Trophoblast cell (in vitro differentiated cells and primary cell): ENCODE data around the gene WAC.

Source experiments
- DNase-seq, 2 donors: peaks; one replicate each; pipeline ENCODE4 v3.0.0-alpha.2; 2016
- H2AFZ ChIP-seq: 2 replicates; pipeline ENCODE4 v1.6.1; 2013; ENCODE audit warnings: low read length, moderate library complexity, mild to moderate bottlenecking; ENCODE audit not compliant: insufficient read depth, poor library complexity
- H2AK5ac ChIP-seq: 2 replicates; pipeline ENCODE4 v1.6.1; 2013; ENCODE audit warnings: mild to moderate bottlenecking, low read length
- H2BK120ac ChIP-seq: 2 replicates; pipeline ENCODE4 v1.6.1; 2013; ENCODE audit warnings: low read length, mild to moderate bottlenecking, moderate library complexity; ENCODE audit not compliant: insufficient read depth, poor library complexity
- H2BK12ac ChIP-seq: 2 replicates; pipeline ENCODE4 v1.6.1; 2013; ENCODE audit warnings: mild to moderate bottlenecking, low read length, moderate library complexity
- H2BK5ac ChIP-seq: 2 replicates; pipeline ENCODE4 v1.6.1; 2013; ENCODE audit warnings: low read length, low read depth, moderate library complexity, mild to moderate bottlenecking; ENCODE audit not compliant: poor library complexity
- H3K14ac ChIP-seq: 2 replicates; pipeline ENCODE4 v1.6.1; 2013; ENCODE audit warnings: mild to moderate bottlenecking, low read length
- H3K18ac ChIP-seq: 2 replicates; pipeline ENCODE4 v1.6.1; 2013; ENCODE audit warnings: mild to moderate bottlenecking, low read length
- H3K23ac ChIP-seq: 2 replicates; pipeline ENCODE4 v1.6.1; 2013; ENCODE audit warnings: low read length
- H3K27ac ChIP-seq: 2 replicates; pipeline ENCODE4 v1.5.1; 2013; ENCODE audit warnings: low read depth, mild to moderate bottlenecking, inconsistent platforms, low read length, moderate library complexity
- H3K27me3 ChIP-seq: 2 replicates; pipeline ENCODE4 v1.6.1; 2013; ENCODE audit warnings: inconsistent platforms, mild to moderate bottlenecking, low read length, moderate library complexity; ENCODE audit not compliant: insufficient read depth
- H3K36me3 ChIP-seq, 2 experiments: 1 replicate in 1 of 2; 2 replicates in 1 of 2; pipeline ENCODE4 v1.6.1; 2013; ENCODE audit warnings: low read length in 2 of 2, mild to moderate bottlenecking in 2 of 2, moderate library complexity in 1 of 2; ENCODE audit not compliant: insufficient read depth in 2 of 2, control insufficient read depth in 1 of 2
- H3K4ac ChIP-seq: 2 replicates; pipeline ENCODE4 v1.6.1; 2013; ENCODE audit warnings: low read depth, mild to moderate bottlenecking, low read length, moderate library complexity
- H3K4me1 ChIP-seq, 2 experiments: 1 replicate in 1 of 2; 2 replicates in 1 of 2; pipeline ENCODE4 v1.6.1; 2013; ENCODE audit warnings: low read length in 2 of 2, mild to moderate bottlenecking in 2 of 2, moderate library complexity in 1 of 2; ENCODE audit not compliant: insufficient read depth in 2 of 2, control insufficient read depth in 1 of 2
- H3K4me2 ChIP-seq: 2 replicates; pipeline ENCODE4 v1.6.1; 2013; ENCODE audit warnings: inconsistent platforms, mild to moderate bottlenecking, low read length, moderate library complexity
- H3K4me3 ChIP-seq: 2 replicates; pipeline ENCODE4 v1.5.1; 2013; ENCODE audit warnings: mild to moderate bottlenecking, low read depth, low read length, inconsistent platforms
- H3K79me1 ChIP-seq: one replicate; pipeline ENCODE4 v1.6.1; 2013; ENCODE audit warnings: low read length
- H3K79me2 ChIP-seq: 2 replicates; pipeline ENCODE4 v1.6.1; 2013; ENCODE audit warnings: low read length, mild to moderate bottlenecking; ENCODE audit not compliant: control insufficient read depth, insufficient read depth, poor library complexity
- H3K9ac ChIP-seq: 2 replicates; pipeline ENCODE4 v1.6.1; 2013; ENCODE audit warnings: mild to moderate bottlenecking, low read length
- H3K9me3 ChIP-seq: 2 replicates; pipeline ENCODE4 v1.6.1; 2013; ENCODE audit warnings: low read depth, mild to moderate bottlenecking, control low read depth, inconsistent platforms, low read length; ENCODE audit not compliant: insufficient read depth
- H4K12ac ChIP-seq: 2 replicates; pipeline ENCODE4 v1.6.1; 2013; ENCODE audit warnings: low read depth, mild to moderate bottlenecking, low read length, moderate library complexity
- H4K8ac ChIP-seq: 2 replicates; pipeline ENCODE4 v1.6.1; 2013; ENCODE audit warnings: low read depth, mild to moderate bottlenecking, low read length, moderate library complexity
- H4K91ac ChIP-seq: one replicate; pipeline ENCODE4 v1.6.1; 2013; ENCODE audit warnings: low read depth, mild to moderate bottlenecking, low read length, moderate library complexity
- WGBS: extraction: QIAGEN DNeasy Blood & Tissue Kit; methylation state at CpG from one replicate; pipeline ENCODE4 v1.1.7; 2013; ENCODE audit warnings: missing lambda C conversion rate; ENCODE audit not compliant: insufficient read length, insufficient coverage; ENCODE audit errors: extremely low coverage; 5-methylcytosine and 5-hydroxymethylcytosine counted together

The WAC gene

GRCh38 chr10:28556142-28556541, 23.2 kb downstream of the WAC start:
- no peaks in the 10 kb centered on the region for H3K9me3 ChIP-seq
- no peak overlapping the region for H2AK5ac ChIP-seq
- WGBS = no CpG with 5 or more reads among the region's 2 CpGs
- H4K12ac ChIP-seq = no peak overlapping the region
- DNase-seq = no peak
- no peak overlapping the region for H3K14ac ChIP-seq
- no peaks in the 10 kb centered on the region for H3K27me3 ChIP-seq
- H3K18ac ChIP-seq = no peak overlapping the region
- no peak overlapping the region for H3K4ac ChIP-seq
- H2BK5ac ChIP-seq = no peak overlapping the region
- H3K23ac ChIP-seq = no peak overlapping the region
- H4K91ac ChIP-seq = no peak overlapping the region
- peaks cover 0 to 6% of the 10 kb centered on the region in 2 experiments for H3K4me1 ChIP-seq
- H2BK12ac ChIP-seq = no peak overlapping the region
- no peak overlapping the region for H3K9ac ChIP-seq
- H2BK120ac ChIP-seq = no peak overlapping the region
- H4K8ac ChIP-seq = no peak overlapping the region
- H3K36me3 ChIP-seq = peaks cover 5 to 12% of the 10 kb centered on the region in 2 experiments
- H3K27ac ChIP-seq = no peak overlapping the region
- H2AFZ ChIP-seq = no peak overlapping the region
- no peak overlapping the region for H3K4me2 ChIP-seq
- no peaks in the 10 kb centered on the region for H3K79me1 ChIP-seq
- H3K4me3 ChIP-seq = no peak overlapping the region
- H3K79me2 ChIP-seq = peaks cover 11% of the 10 kb centered on the region

GRCh38 chr10:28558186-28558585, 25.3 kb downstream of the WAC start:
- peaks cover 7 to 18% of the 10 kb centered on the region in 2 experiments for H3K36me3 ChIP-seq
- no peak overlapping the region for H2BK120ac ChIP-seq
- H2AFZ ChIP-seq = no peak overlapping the region
- no peak overlapping the region for H3K4me2 ChIP-seq
- no peak overlapping the region for H3K4me3 ChIP-seq
- H3K79me2 ChIP-seq = peaks cover 11% of the 10 kb centered on the region
- DNase-seq = no peak
- no peak overlapping the region for H4K91ac ChIP-seq
- no peak overlapping the region for H3K23ac ChIP-seq
- H3K4ac ChIP-seq = no peak overlapping the region
- no peak overlapping the region for H3K18ac ChIP-seq
- no peak overlapping the region for H2BK12ac ChIP-seq
- no peaks in the 10 kb centered on the region for H3K27me3 ChIP-seq
- no peak overlapping the region for H2BK5ac ChIP-seq
- no peak overlapping the region for H2AK5ac ChIP-seq
- no peak overlapping the region for H4K12ac ChIP-seq
- H3K14ac ChIP-seq = no peak overlapping the region
- no peaks in the 10 kb centered on the region for H3K79me1 ChIP-seq
- H3K27ac ChIP-seq = no peak overlapping the region
- H3K9ac ChIP-seq = no peak overlapping the region
- peaks cover 0 to 6% of the 10 kb centered on the region in 2 experiments for H3K4me1 ChIP-seq
- no CpG with 5 or more reads among the region's 3 CpGs for WGBS
- H4K8ac ChIP-seq = no peak overlapping the region
- H3K9me3 ChIP-seq = no peaks in the 10 kb centered on the region

- Histone ChIP-seq H3K27ac (no peak overlapping the region), H3K36me3 (peaks cover 10 to 14% of the 10 kb centered on the region in 2 experiments), H3K9me3 (no peaks in the 10 kb centered on the region), H3K23ac (no peak overlapping the region), H3K79me2 (peaks cover 9% of the 10 kb centered on the region), H4K91ac (no peak overlapping the region), H2BK5ac (no peak overlapping the region), H3K9ac (no peak overlapping the region), H2BK12ac (no peak overlapping the region), H3K27me3 (no peaks in the 10 kb centered on the region), H4K8ac (no peak overlapping the region), H3K79me1 (no peaks in the 10 kb centered on the region), H4K12ac (no peak overlapping the region), H2BK120ac (no peak overlapping the region), H3K14ac (no peak overlapping the region), H3K4me1 (peaks cover 0 to 3% of the 10 kb centered on the region in 2 experiments), H2AK5ac (no peak overlapping the region), H3K18ac (no peak overlapping the region), H3K4me3 (no peak overlapping the region), H3K4me2 (no peak overlapping the region), H2AFZ (no peak overlapping the region), H3K4ac (peak overlapping the region; percentile 32)
- WGBS = no CpG with 5 or more reads among the region's 8 CpGs
- no peak for DNase-seq
These were observed 26.1 kb downstream of the WAC start for GRCh38 chr10:28558923-28559508.

- Histone ChIP-seq H4K91ac (no peak overlapping the region), H3K79me2 (peaks cover 9% of the 10 kb centered on the region), H3K14ac (no peak overlapping the region), H4K12ac (no peak overlapping the region), H3K79me1 (no peaks in the 10 kb centered on the region), H3K9ac (no peak overlapping the region), H2AFZ (no peak overlapping the region), H3K36me3 (peaks cover 11 to 14% of the 10 kb centered on the region in 2 experiments), H3K23ac (no peak overlapping the region), H2AK5ac (no peak overlapping the region), H3K4me3 (no peak overlapping the region), H2BK120ac (no peak overlapping the region), H3K9me3 (no peaks in the 10 kb centered on the region), H2BK5ac (no peak overlapping the region), H3K4me1 (peaks cover 0 to 3% of the 10 kb centered on the region in 2 experiments), H3K27me3 (no peaks in the 10 kb centered on the region), H3K18ac (no peak overlapping the region), H3K4me2 (no peak overlapping the region), H3K27ac (no peak overlapping the region), H2BK12ac (no peak overlapping the region), H3K4ac (peak overlapping the region; percentile 32), H4K8ac (no peak overlapping the region)
- no CpG with 5 or more reads among the region's 4 CpGs for WGBS
- peak; percentile 9 to 39 for DNase-seq
These were observed 26.7 kb downstream of the WAC start for GRCh38 chr10:28559618-28560017.
